ENCODE data around the gene STXBP1. TPM values are rescaled to one million over a fixed set of nuclear protein-coding genes. Genes with fewer than 3 reads are reported as not detected.

STXBP1 gene
- total RNA-seq, 2 experiments from 2014 or later, result 1.9 to 3.4 TPM

DNA sequence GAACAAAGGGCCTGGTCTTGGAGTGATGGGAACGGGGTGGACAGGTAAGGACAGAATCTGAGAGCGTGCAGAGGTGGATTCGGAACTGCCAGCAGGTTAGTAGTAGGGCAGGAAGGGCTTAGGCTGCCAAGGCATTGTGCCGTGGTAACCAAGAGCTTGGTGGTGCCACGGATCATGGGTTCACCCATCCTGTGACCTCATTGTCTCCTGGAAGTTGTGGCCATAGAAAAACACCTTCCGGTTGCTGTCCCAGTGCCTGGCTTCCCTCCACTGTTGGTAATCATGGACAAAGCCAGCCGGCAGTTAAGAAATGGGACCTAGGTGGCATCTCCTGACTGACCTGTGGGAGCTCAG lies 52.2 kb downstream of the STXBP1 start:
- no peaks in the 10 kb centered on the region for H3K4me1 Mint-ChIP-seq (ENCODE audit: low read depth)
- H3K36me3 Mint-ChIP-seq (ENCODE audit: low read depth), result no peaks in the 10 kb centered on the region
- Histone ChIP-seq H3K27ac (ENCODE audit: low read depth in 1 of 2, low read length in 2 of 2) (no peak overlapping the region), H3K4me3 (ENCODE audit: low read length) (no peak overlapping the region), H3K9me3 (ENCODE audit: control insufficient read depth in 1 of 2, insufficient read depth in 1 of 2, low read length in 2 of 2) (no peaks in the 10 kb centered on the region), H3K36me3 (ENCODE audit: insufficient read depth, low read length) (no peaks in the 10 kb centered on the region), H3K4me1 (ENCODE audit: insufficient read depth, low read length) (no peaks in the 10 kb centered on the region), H3K27me3 (ENCODE audit: control insufficient read depth in 1 of 2, insufficient read depth in 2 of 2, low read length in 2 of 2) (no peaks in the 10 kb centered on the region)
- POLR2A ChIA-PET, result no interaction called here
- TF ChIP-seq, protein P1, sequence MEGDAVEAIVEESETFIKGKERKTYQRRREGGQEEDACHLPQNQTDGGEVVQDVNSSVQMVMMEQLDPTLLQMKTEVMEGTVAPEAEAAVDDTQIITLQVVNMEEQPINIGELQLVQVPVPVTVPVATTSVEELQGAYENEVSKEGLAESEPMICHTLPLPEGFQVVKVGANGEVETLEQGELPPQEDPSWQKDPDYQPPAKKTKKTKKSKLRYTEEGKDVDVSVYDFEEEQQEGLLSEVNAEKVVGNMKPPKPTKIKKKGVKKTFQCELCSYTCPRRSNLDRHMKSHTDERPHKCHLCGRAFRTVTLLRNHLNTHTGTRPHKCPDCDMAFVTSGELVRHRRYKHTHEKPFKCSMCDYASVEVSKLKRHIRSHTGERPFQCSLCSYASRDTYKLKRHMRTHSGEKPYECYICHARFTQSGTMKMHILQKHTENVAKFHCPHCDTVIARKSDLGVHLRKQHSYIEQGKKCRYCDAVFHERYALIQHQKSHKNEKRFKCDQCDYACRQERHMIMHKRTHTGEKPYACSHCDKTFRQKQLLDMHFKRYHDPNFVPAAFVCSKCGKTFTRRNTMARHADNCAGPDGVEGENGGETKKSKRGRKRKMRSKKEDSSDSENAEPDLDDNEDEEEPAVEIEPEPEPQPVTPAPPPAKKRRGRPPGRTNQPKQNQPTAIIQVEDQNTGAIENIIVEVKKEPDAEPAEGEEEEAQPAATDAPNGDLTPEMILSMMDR (IDR thresholded peaks at IDR 0.05), result no peak
- H3K9me3 Mint-ChIP-seq, result no peaks in the 10 kb centered on the region
- H3K4me3 Mint-ChIP-seq, result no peak overlapping the region
- no peak for ATAC-seq (ENCODE audit: poor library complexity)
- DNase-seq, result no peak
- no peak overlapping the region for H3K27ac Mint-ChIP-seq
- H3K27me3 Mint-ChIP-seq, result peaks cover 4% of the 10 kb centered on the region
- CTCF ChIA-PET, result no interaction called here
- intact Hi-C loops (cut with DNase I, micrococcal nuclease), result no loop called here

DNA sequence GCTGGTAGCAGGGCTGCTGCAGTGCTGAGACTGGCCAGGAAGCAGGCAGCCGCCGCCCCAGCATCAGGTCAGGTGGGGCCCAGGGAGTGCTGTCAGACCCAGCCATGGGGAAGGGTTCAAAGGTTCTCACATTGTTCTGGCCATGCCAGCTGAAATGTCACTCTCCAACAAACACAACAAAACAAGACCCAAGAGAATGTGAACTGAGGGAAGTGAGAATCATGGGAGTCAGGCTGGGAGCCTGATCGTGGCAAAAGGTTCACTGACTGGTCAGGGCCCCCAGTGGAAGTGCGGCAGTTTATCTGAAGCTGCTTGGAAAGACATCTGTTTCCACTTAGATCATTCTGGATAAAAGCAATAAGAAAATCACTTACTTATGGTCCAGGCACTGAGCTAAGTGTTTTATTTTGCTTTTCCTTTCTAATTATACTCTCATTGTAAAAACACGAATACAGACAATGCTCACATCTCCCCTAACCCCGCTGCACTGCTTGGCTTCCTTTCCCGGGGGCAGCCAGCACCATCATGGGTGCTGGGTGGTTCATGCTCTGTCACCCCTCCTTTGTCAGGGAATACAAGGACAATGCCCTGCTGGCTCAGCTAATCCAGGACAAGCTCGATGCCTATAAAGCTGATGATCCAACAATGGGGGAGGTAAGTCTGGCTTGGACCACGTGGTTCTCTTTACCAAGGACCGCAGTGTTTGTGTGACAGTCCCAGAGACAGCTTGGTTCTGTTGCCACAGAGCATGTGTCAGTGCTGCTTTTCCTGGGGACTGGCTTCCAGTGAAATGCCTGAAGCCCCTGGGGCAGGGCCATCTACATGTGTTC lies 52.8 kb downstream of the STXBP1 start:
- ATAC-seq (ENCODE audit: poor library complexity), result no peak
- CTCF ChIA-PET, result no interaction called here

DNA sequence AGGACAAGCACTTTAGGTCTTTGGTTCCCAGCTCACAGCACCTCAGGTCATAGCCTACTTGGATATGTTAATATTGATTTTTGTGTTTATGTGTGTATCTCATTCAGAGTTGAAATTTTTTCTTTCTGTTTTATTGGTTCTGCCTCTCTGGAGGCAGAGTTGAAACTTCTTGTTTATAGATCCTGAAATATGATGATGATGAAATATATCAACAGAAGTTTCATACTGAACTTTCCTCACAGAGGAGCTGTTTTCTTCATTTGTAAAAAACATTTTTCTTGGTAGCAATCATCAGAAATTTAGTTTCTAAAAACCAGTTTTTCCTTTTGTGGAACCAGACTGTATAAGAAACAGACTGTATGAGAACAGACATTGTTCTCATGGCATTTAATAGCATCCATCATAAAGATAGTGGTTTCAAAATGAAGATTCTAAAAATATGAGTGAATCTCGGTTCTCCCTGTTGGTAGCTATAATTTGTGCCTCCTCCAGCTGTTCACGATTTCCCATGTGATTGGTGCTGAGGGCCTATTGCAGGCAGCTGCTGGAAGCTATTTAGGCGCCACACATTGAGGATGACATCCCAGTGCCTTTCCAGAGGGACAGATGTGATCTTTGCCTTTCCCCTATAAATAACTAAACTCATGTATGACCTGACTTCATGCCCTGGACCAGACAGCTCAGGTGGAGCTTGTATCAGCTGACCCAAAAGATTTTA lies 55.2 kb downstream of the STXBP1 start:
- no peak overlapping the region for H3K27ac ChIP-seq (ENCODE audit: low read depth in 1 of 2, low read length in 2 of 2)
- no peak for DNase-seq
- Mint-ChIP-seq H3K4me3 (no peak overlapping the region), H3K4me1 (ENCODE audit: low read depth) (no peaks in the 10 kb centered on the region), H3K27ac (no peak overlapping the region), H3K9me3 (no peaks in the 10 kb centered on the region), H3K27me3 (peaks cover 4% of the 10 kb centered on the region), H3K36me3 (ENCODE audit: low read depth) (no peaks in the 10 kb centered on the region)
- no peaks in the 10 kb centered on the region for H3K4me1 ChIP-seq (ENCODE audit: insufficient read depth, low read length)
- CTCF ChIA-PET, result no interaction called here
- intact Hi-C loops (cut with DNase I, micrococcal nuclease), result no loop called here
- H3K9me3 ChIP-seq (ENCODE audit: control insufficient read depth in 1 of 2, insufficient read depth in 1 of 2, low read length in 2 of 2), result no peaks in the 10 kb centered on the region
- peaks cover 3% of the 10 kb centered on the region for H3K36me3 ChIP-seq (ENCODE audit: insufficient read depth, low read length)
- POLR2A ChIA-PET, result no interaction called here
- H3K27me3 ChIP-seq (ENCODE audit: control insufficient read depth in 1 of 2, insufficient read depth in 2 of 2, low read length in 2 of 2), result no peaks in the 10 kb centered on the region
- no peak overlapping the region for H3K4me3 ChIP-seq (ENCODE audit: low read length)
- TF ChIP-seq, protein P1 (IDR thresholded peaks at IDR 0.05), result no peak
- ATAC-seq (ENCODE audit: poor library complexity), result no peak

More for the DNA sequence above, 52.8 kb downstream of the STXBP1 start:
- Mint-ChIP-seq H3K27ac (no peak overlapping the region), H3K9me3 (no peaks in the 10 kb centered on the region), H3K27me3 (peaks cover 4% of the 10 kb centered on the region), H3K36me3 (ENCODE audit: low read depth) (no peaks in the 10 kb centered on the region), H3K4me1 (ENCODE audit: low read depth) (no peaks in the 10 kb centered on the region), H3K4me3 (no peak overlapping the region)
- POLR2A ChIA-PET, result no interaction called here
- Histone ChIP-seq H3K9me3 (ENCODE audit: control insufficient read depth in 1 of 2, insufficient read depth in 1 of 2, low read length in 2 of 2) (no peaks in the 10 kb centered on the region), H3K4me1 (ENCODE audit: insufficient read depth, low read length) (no peaks in the 10 kb centered on the region), H3K27me3 (ENCODE audit: control insufficient read depth in 1 of 2, insufficient read depth in 2 of 2, low read length in 2 of 2) (no peaks in the 10 kb centered on the region), H3K4me3 (ENCODE audit: low read length) (no peak overlapping the region), H3K27ac (ENCODE audit: low read depth in 1 of 2, low read length in 2 of 2) (no peak overlapping the region), H3K36me3 (ENCODE audit: insufficient read depth, low read length) (no peaks in the 10 kb centered on the region)
- TF ChIP-seq, protein P1 (IDR thresholded peaks at IDR 0.05), result no peak
- intact Hi-C loops (cut with DNase I, micrococcal nuclease), result no loop called here
- no peak for DNase-seq

Measured in CD4-positive, alpha-beta T cell (primary cell).